Measurements from ENCODE around the gene CBY2. TPM values are rescaled to one million over a fixed set of nuclear protein-coding genes. Genes with fewer than 3 reads are reported as not detected.

Gene CBY2
- total and polyA plus RNA-seq, 2 donors (not counting 1 experiment from before 2014, with no cell fraction given) = not detected

DNA sequence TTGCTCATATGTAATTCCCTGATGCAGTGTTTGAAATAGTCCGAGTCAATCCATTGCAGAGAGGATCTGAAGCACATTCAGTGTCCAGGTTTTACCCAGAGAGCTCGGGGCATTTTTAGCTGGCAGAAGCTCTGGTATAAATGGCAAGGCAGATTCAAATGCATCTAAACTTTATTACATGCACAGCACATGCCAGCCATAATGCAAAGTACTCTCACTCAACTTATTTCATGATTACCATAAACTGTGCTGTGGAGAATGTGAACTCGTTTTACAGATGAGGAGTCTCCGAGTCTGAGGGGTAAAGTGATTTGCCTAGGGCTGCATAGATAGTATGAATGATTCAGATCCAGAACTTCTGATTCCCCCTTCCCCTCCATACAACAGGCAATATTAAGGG lies 13.5 kb upstream of the CBY2 start:
- H3K4me3 Mint-ChIP-seq = no peak overlapping the region
- no peak for ATAC-seq (ENCODE audit: low read depth)

DNA sequence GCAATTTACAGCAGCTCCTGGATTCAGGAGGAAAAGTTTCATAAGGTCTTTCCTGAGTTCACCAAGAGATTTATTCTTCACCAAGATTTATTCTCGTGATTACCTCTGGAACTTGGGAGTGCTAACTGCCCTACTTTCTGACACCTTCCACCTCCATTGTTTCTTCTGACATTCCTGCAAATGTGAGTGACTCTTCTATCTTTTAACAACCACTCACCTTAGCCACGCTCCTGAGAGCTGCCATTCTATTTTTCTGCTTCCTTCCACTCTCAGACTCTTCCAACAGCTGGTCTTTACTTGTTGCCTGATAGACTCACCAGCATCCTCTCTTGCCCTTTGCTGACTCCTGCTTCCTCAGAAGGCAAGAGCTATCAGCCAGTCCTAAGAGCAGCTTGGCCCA lies 11.5 kb upstream of the CBY2 start:
- H3K4me3 ChIP-seq (ENCODE audit: control extremely low read depth in 1 of 5, extremely low read depth in 1 of 5, insufficient read depth in 1 of 5, low read depth in 2 of 5, low read length in 4 of 5) = no peak overlapping the region
- Mint-ChIP-seq H3K4me3 (no peak overlapping the region), H3K27me3 (peaks cover 9% of the 10 kb centered on the region), H3K4me1 (peaks cover 2% of the 10 kb centered on the region), H3K27ac (no peak overlapping the region), H3K9me3 (ENCODE audit: insufficient read depth) (no peaks in the 10 kb centered on the region)
- H3K9me3 ChIP-seq (ENCODE audit: control extremely low read depth in 1 of 3, control insufficient read depth in 2 of 3, insufficient read depth in 1 of 3, low read length in 2 of 3) = peaks cover 0 to 2% (median 0%) of the 10 kb centered on the region in 3 donors
- H4K20me1 ChIP-seq (ENCODE audit: control insufficient read depth, insufficient read depth, low read length, poor library complexity, severe bottlenecking) = no peaks in the 10 kb centered on the region
- WGBS (ENCODE audit: insufficient coverage) = 75% methylated on average over 2 of the region's 2 CpGs
- ATAC-seq (ENCODE audit: low read depth) (no peak), DNase-seq (no peak)
- no peaks in the 10 kb centered on the region for H3K36me3 ChIP-seq (replicated peaks in 1 of 2; ENCODE audit: control extremely low read depth in 1 of 2, control insufficient read depth in 1 of 2, extremely low read depth in 1 of 2, insufficient read depth in 2 of 2, low read length in 1 of 2)
- no peak overlapping the region for H2AFZ ChIP-seq (ENCODE audit: insufficient read depth, low read depth, low read length, poor library complexity, severe bottlenecking)
- no peak overlapping the region for H3K4me2 ChIP-seq (replicated peaks; ENCODE audit: low read depth, low read length, poor library complexity, severe bottlenecking)
- no peaks in the 10 kb centered on the region for H3K27me3 ChIP-seq (replicated peaks in 1 of 4; ENCODE audit: control extremely low read depth in 1 of 4, control insufficient read depth in 3 of 4, insufficient read depth in 4 of 4, low read length in 3 of 4)
- intact Hi-C loops (cut with micrococcal nuclease) = no loop called here
- ChIA-PET POLR2A (no interaction called here), CTCF (no interaction called here)
- no peaks in the 10 kb centered on the region for H3K79me2 ChIP-seq (ENCODE audit: control insufficient read depth, insufficient read depth, low read length)
- no peaks in the 10 kb centered on the region for H3K4me1 ChIP-seq (ENCODE audit: control insufficient read depth in 2 of 2, insufficient read depth in 2 of 2, low read length in 2 of 2)
- TF ChIP-seq, protein P1, sequence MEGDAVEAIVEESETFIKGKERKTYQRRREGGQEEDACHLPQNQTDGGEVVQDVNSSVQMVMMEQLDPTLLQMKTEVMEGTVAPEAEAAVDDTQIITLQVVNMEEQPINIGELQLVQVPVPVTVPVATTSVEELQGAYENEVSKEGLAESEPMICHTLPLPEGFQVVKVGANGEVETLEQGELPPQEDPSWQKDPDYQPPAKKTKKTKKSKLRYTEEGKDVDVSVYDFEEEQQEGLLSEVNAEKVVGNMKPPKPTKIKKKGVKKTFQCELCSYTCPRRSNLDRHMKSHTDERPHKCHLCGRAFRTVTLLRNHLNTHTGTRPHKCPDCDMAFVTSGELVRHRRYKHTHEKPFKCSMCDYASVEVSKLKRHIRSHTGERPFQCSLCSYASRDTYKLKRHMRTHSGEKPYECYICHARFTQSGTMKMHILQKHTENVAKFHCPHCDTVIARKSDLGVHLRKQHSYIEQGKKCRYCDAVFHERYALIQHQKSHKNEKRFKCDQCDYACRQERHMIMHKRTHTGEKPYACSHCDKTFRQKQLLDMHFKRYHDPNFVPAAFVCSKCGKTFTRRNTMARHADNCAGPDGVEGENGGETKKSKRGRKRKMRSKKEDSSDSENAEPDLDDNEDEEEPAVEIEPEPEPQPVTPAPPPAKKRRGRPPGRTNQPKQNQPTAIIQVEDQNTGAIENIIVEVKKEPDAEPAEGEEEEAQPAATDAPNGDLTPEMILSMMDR (IDR thresholded peaks at IDR 0.05) = no peak
- no peak for TF ChIP-seq EZH2 (IDR thresholded peaks at IDR 0.05; ENCODE audit: borderline replicate concordance, insufficient read depth, low read depth, low read length, poor library complexity, severe bottlenecking)
- H3K9ac ChIP-seq (ENCODE audit: low read length) = no peak overlapping the region
- no peak overlapping the region for H3K27ac ChIP-seq (ENCODE audit: low read length in 2 of 2)

More for the DNA sequence above, 13.5 kb upstream of the CBY2 start:
- TF ChIP-seq EZH2 (IDR thresholded peaks at IDR 0.05; ENCODE audit: borderline replicate concordance, insufficient read depth, low read depth, low read length, poor library complexity, severe bottlenecking) = no peak
- TF ChIP-seq, protein P1 (IDR thresholded peaks at IDR 0.05) = no peak
- H3K4me1 Mint-ChIP-seq = no peaks in the 10 kb centered on the region
- no peaks in the 10 kb centered on the region for H3K79me2 ChIP-seq (ENCODE audit: control insufficient read depth, insufficient read depth, low read length)
- H3K4me3 ChIP-seq (ENCODE audit: control extremely low read depth in 1 of 5, extremely low read depth in 1 of 5, insufficient read depth in 1 of 5, low read depth in 2 of 5, low read length in 4 of 5) = no peak overlapping the region
- POLR2A ChIA-PET = no interaction called here
- H3K27ac ChIP-seq (ENCODE audit: low read length in 2 of 2) = no peak overlapping the region
- H3K9ac ChIP-seq (ENCODE audit: low read length) = no peak overlapping the region
- H3K27me3 Mint-ChIP-seq = peaks cover 13% of the 10 kb centered on the region
- no peaks in the 10 kb centered on the region for H3K9me3 Mint-ChIP-seq (ENCODE audit: insufficient read depth)
- H2AFZ ChIP-seq (ENCODE audit: insufficient read depth, low read depth, low read length, poor library complexity, severe bottlenecking) = no peak overlapping the region
- H3K4me1 ChIP-seq (ENCODE audit: control insufficient read depth in 2 of 2, insufficient read depth in 2 of 2, low read length in 2 of 2) = no peaks in the 10 kb centered on the region
- intact Hi-C loops (cut with micrococcal nuclease) = no loop called here
- 93% methylated on average over 2 of the region's 4 CpGs for WGBS (ENCODE audit: insufficient coverage)
- no peak overlapping the region for H3K4me2 ChIP-seq (replicated peaks; ENCODE audit: low read depth, low read length, poor library complexity, severe bottlenecking)
- peaks cover 0 to 2% (median 0%) of the 10 kb centered on the region in 3 donors for H3K9me3 ChIP-seq (ENCODE audit: control extremely low read depth in 1 of 3, control insufficient read depth in 2 of 3, insufficient read depth in 1 of 3, low read length in 2 of 3)
- H3K27ac Mint-ChIP-seq = no peak overlapping the region
- no peaks in the 10 kb centered on the region for H3K27me3 ChIP-seq (replicated peaks in 1 of 4; ENCODE audit: control extremely low read depth in 1 of 4, control insufficient read depth in 3 of 4, insufficient read depth in 4 of 4, low read length in 3 of 4)
- DNase-seq = no peak
- CTCF ChIA-PET = no interaction called here
- H3K36me3 ChIP-seq (replicated peaks in 1 of 2; ENCODE audit: control extremely low read depth in 1 of 2, control insufficient read depth in 1 of 2, extremely low read depth in 1 of 2, insufficient read depth in 2 of 2, low read length in 1 of 2) = no peaks in the 10 kb centered on the region
- no peaks in the 10 kb centered on the region for H4K20me1 ChIP-seq (ENCODE audit: control insufficient read depth, insufficient read depth, low read length, poor library complexity, severe bottlenecking)

Data from B cell (primary cell).